Caco-2 (cell line): ENCODE results near the gene CFAP47. TPM values are rescaled to one million over a fixed set of nuclear protein-coding genes. Genes with fewer than 3 reads are reported as not detected.

Experiments
- BruUV-seq: library from RNA; stranded (reverse); fragments of 400-500 nt; replicated peaks from 2 replicates; lab custom pipeline; 2021; lab: Mats Ljungman, UMichigan
- CTCF ChIA-PET: fragments of 300-600 bp; sonication (Branson Sonifier 250); formaldehyde crosslinking; loops from one replicate; lab custom pipeline; 2022; ENCODE audit warnings: antibody characterized with exemption; lab: Charles Lee
- POLR2A ChIA-PET: fragments of 300-600 bp; sonication (Branson Sonifier 250); formaldehyde crosslinking; loops from one replicate; lab custom pipeline; 2022; ENCODE audit warnings: antibody characterized with exemption; lab: Charles Lee
- DNase-seq, 2 experiments: peaks; one replicate each; pipeline versions ENCODE4 v3.0.0 to v3.0.0-alpha.2; 2020 to 2022
- H3K27me3 ChIP-seq: replicated peaks from 2 replicates; pipeline ENCODE4 v1.6.0; 2011; ENCODE audit warnings: low read length; ENCODE audit not compliant: control insufficient read depth, insufficient read depth
- H3K36me3 ChIP-seq: 2 replicates; pipeline ENCODE4 v1.5.1; 2011; ENCODE audit warnings: low read length; ENCODE audit not compliant: control insufficient read depth, insufficient read depth
- H3K4me1 ChIP-seq: fragments of 250-450 bp; sonication (Bioruptor Pico); 2 replicates; pipeline ENCODE4 v1.5.1; 2020; ENCODE audit warnings: mild to moderate bottlenecking
- H3K4me3 ChIP-seq: 2 replicates; pipeline ENCODE4 v1.5.1; 2011; ENCODE audit warnings: low read depth, mild to moderate bottlenecking, control low read depth, low read length
- H3K9me3 ChIP-seq: fragments of 250-450 bp; sonication (Bioruptor Pico); 2 replicates; pipeline ENCODE4 v1.5.1; 2020; ENCODE audit warnings: mild to moderate bottlenecking, moderate library complexity
- H3K27ac Mint-ChIP-seq: one replicate; pipeline ENCODE4 v1.8.0; 2022; ENCODE audit warnings: mixed read lengths; ENCODE audit not compliant: unreplicated experiment
- H3K27me3 Mint-ChIP-seq: one replicate; pipeline ENCODE4 v1.8.0; 2022; ENCODE audit warnings: mixed read lengths; ENCODE audit not compliant: insufficient read depth, unreplicated experiment
- H3K36me3 Mint-ChIP-seq: one replicate; pipeline ENCODE4 v1.8.0; 2022; ENCODE audit warnings: mild to moderate bottlenecking, mixed read lengths; ENCODE audit not compliant: insufficient read depth, unreplicated experiment
- H3K4me1 Mint-ChIP-seq: one replicate; pipeline ENCODE4 v1.8.0; 2022; ENCODE audit warnings: low read depth, mixed read lengths; ENCODE audit not compliant: unreplicated experiment
- H3K4me3 Mint-ChIP-seq: one replicate; pipeline ENCODE4 v1.8.0; 2022; ENCODE audit warnings: mild to moderate bottlenecking, moderate library complexity, mixed read lengths; ENCODE audit not compliant: unreplicated experiment
- H3K9me3 Mint-ChIP-seq: one replicate; pipeline ENCODE4 v1.8.0; 2022; ENCODE audit warnings: mixed read lengths; ENCODE audit not compliant: unreplicated experiment
- intact Hi-C: fragments of 100-400 bp; cut with micrococcal nuclease; formaldehyde crosslinking; loops from one replicate; pipeline ENCODE4 v1.10.0; 2022; ENCODE audit not compliant: unreplicated experiment
- total RNA-seq: library from RNA; stranded (reverse); gene quantifications from 2 replicates; pipeline ENCODE4 v1.2.3, GENCODE V29; 2022
- TF ChIP-seq, protein P1 (sequence below), 2 experiments: fragments of 200-600 bp in 1 of 2; IDR thresholded peaks; 1 replicate in 1 of 2; 2 replicates in 1 of 2; pipeline versions ENCODE4 v1.5.1 to v1.8.0; 2011 to 2022; ENCODE audit warnings: antibody characterized with exemption in 1 of 2, control low read depth in 1 of 2, inconsistent platforms in 1 of 2, low read depth in 1 of 2, low read length in 1 of 2, mild to moderate bottlenecking in 1 of 2, moderate library complexity in 1 of 2; ENCODE audit not compliant: insufficient read depth in 1 of 2, severe bottlenecking in 1 of 2, unreplicated experiment in 1 of 2

The CFAP47 gene
- total RNA-seq, 1 experiment from 2014 or later: 0.16 TPM

- Histone ChIP-seq H3K9me3 (no peaks in the 10 kb centered on the region), H3K4me1 (no peaks in the 10 kb centered on the region), H3K36me3 (no peaks in the 10 kb centered on the region), H3K27me3 (no peaks in the 10 kb centered on the region), H3K4me3 (no peak overlapping the region)
- ChIA-PET CTCF (no interaction called here), POLR2A (no interaction called here)
- Mint-ChIP-seq H3K4me3 (no peak overlapping the region), H3K36me3 (no peaks in the 10 kb centered on the region), H3K27me3 (peaks cover 4% of the 10 kb centered on the region), H3K9me3 (no peaks in the 10 kb centered on the region), H3K4me1 (no peaks in the 10 kb centered on the region), H3K27ac (no peak overlapping the region)
- no peak for DNase-seq
- intact Hi-C loops: no loop called here
- TF ChIP-seq, protein P1, sequence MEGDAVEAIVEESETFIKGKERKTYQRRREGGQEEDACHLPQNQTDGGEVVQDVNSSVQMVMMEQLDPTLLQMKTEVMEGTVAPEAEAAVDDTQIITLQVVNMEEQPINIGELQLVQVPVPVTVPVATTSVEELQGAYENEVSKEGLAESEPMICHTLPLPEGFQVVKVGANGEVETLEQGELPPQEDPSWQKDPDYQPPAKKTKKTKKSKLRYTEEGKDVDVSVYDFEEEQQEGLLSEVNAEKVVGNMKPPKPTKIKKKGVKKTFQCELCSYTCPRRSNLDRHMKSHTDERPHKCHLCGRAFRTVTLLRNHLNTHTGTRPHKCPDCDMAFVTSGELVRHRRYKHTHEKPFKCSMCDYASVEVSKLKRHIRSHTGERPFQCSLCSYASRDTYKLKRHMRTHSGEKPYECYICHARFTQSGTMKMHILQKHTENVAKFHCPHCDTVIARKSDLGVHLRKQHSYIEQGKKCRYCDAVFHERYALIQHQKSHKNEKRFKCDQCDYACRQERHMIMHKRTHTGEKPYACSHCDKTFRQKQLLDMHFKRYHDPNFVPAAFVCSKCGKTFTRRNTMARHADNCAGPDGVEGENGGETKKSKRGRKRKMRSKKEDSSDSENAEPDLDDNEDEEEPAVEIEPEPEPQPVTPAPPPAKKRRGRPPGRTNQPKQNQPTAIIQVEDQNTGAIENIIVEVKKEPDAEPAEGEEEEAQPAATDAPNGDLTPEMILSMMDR (IDR thresholded peaks at IDR 0.05; ENCODE audit: insufficient read depth in 1 of 2, low read depth in 1 of 2, low read length in 1 of 2, severe bottlenecking in 1 of 2, unreplicated experiment in 1 of 2): no peak
- no TSS peak for BruUV-seq
These were observed 415.0 kb downstream of the CFAP47 start for GRCh38 chrX:36334572-36334971.

- Mint-ChIP-seq H3K4me1 (no peaks in the 10 kb centered on the region), H3K27ac (no peak overlapping the region), H3K27me3 (peaks cover 4% of the 10 kb centered on the region), H3K9me3 (no peaks in the 10 kb centered on the region), H3K36me3 (no peaks in the 10 kb centered on the region), H3K4me3 (no peak overlapping the region)
- BruUV-seq: no TSS peak
- no peak overlapping the region for H3K4me3 ChIP-seq
- no peak for DNase-seq
- intact Hi-C loops: no loop called here
- TF ChIP-seq, protein P1 (IDR thresholded peaks at IDR 0.05; ENCODE audit: insufficient read depth in 1 of 2, low read depth in 1 of 2, low read length in 1 of 2, severe bottlenecking in 1 of 2, unreplicated experiment in 1 of 2): no peak
- H3K4me1 ChIP-seq: no peaks in the 10 kb centered on the region
- no peaks in the 10 kb centered on the region for H3K9me3 ChIP-seq
- POLR2A ChIA-PET: no interaction called here
- no peaks in the 10 kb centered on the region for H3K27me3 ChIP-seq
- H3K36me3 ChIP-seq: no peaks in the 10 kb centered on the region
- CTCF ChIA-PET: no interaction called here
These were observed 417.2 kb downstream of the CFAP47 start for GRCh38 chrX:36336751-36337150.

DNA sequence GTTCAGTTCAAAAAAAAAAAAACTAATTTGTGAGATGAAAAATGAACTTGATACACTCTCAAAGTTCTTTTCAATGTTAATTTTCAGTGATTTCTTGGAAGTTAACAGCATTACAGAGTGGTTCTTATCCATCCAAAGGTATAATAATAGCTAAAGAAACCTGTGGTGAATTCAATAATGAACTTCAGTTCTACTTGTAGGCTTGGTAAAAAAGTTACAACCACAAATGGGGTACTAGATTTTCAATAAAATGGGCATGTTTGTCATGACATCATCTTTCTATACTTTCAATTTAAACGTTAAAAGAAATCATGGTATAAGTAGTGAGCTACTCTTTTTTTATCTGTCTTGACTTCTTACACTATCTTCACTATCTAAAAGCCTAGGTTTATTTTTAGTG, 424.8 kb downstream of the CFAP47 start:
- Mint-ChIP-seq H3K4me3 (no peak overlapping the region), H3K27me3 (no peaks in the 10 kb centered on the region), H3K4me1 (no peaks in the 10 kb centered on the region), H3K9me3 (no peaks in the 10 kb centered on the region), H3K27ac (no peak overlapping the region), H3K36me3 (no peaks in the 10 kb centered on the region)
- H3K4me3 ChIP-seq: no peak overlapping the region
- TF ChIP-seq, protein P1 (IDR thresholded peaks at IDR 0.05; ENCODE audit: insufficient read depth in 1 of 2, low read depth in 1 of 2, low read length in 1 of 2, severe bottlenecking in 1 of 2, unreplicated experiment in 1 of 2): no peak
- ChIA-PET POLR2A (no interaction called here), CTCF (no interaction called here)
- H3K27me3 ChIP-seq: no peaks in the 10 kb centered on the region
- intact Hi-C loops: no loop called here
- BruUV-seq: no TSS peak
- no peaks in the 10 kb centered on the region for H3K9me3 ChIP-seq
- no peaks in the 10 kb centered on the region for H3K36me3 ChIP-seq
- no peaks in the 10 kb centered on the region for H3K4me1 ChIP-seq
- DNase-seq: no peak
